GM19467 (cell line): ENCODE measurements around the gene ARRDC5.
"Not testable (repeated sequence)": the region's sequence is repeated elsewhere in the genome, so short reads cannot be mapped to it uniquely, and the experiment has no call there.

Experiments used
- ATAC-seq: cut with Tn5 transposase; IDR thresholded peaks from one replicate; pipeline ENCODE4 v1.9.1; 2021; ENCODE audit warnings: mild to moderate bottlenecking, moderate library complexity; ENCODE audit not compliant: unreplicated experiment

Gene ARRDC5

DNA sequence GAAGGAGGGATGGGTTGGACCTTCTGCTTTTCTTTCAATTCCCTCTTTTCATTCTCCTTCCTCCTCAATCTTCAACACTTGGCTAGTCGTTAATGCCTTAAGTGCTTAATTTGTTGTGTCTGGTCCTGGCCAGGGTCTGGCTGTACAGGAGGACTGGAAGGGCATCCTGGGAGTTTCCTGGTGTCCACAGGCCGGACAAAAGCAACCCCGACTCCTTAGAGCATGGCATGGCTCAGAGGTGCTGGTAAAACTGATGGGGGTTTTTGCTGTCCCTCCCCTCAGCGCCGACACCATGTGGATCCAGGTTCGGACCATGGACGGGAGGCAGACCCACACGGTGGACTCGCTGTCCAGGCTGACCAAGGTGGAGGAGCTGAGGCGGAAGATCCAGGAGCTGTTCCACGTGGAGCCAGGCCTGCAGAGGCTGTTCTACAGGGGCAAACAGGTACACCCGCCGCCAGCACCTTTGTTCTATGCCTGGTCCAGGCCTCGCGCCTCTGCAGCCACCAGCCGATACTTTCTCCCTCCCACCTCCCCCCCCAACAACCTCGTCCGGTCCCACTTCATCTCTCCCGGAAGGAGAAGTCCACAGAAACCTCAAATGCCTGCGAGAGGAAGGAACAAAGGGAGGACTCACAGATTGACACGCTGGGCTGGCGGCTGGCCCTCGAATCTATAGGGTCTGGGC is 8.0 kb upstream of the ARRDC5 start:
- ATAC-seq, result no peak

DNA sequence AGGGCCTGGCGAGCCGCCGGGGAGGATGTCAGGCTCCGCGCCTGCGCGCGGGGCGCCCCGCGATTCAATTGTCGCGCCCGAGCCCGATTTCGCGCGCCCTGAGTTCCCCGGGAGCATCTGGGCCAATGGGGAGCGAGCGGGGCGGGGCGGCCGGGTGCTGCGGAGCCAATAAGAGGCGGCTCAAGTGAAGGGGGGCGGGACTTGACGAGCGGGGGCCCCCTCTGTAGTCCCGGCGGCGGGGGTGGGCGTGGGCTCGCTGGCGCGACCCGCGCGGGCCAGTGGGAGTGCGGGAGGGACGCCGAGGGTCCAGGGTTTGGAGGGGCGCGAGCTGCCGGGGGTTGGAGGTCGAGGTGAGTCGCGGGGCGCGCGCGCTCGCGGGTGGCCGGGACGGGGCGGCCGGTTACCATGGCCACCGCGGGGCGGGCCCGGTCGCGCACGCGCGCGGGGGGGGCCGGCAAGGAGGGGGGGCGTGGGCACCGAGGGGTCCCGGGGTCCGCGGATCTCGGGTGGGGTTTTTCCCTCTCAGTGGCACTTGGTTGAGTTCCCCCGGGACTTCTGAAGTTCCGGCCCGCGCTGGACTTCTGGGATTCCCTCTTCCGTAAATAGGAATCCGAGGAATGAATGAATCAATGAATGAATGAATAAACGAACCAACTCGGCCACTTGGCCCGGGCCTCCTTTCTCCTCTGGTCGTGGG is 7.3 kb upstream of the ARRDC5 start:
- peak; percentile 65 for ATAC-seq

GRCh38 chr19:4909156-4909896 is 6.6 kb upstream of the ARRDC5 start, which contains the start of gene UHRF1:
Gene UHRF1 (plus strand): TSS chr19:4909501. CDS start chr19:4910886, 1,385 bp downstream.
- ATAC-seq, result no peak

GRCh38 chr19:4908781-4909155 is 6.1 kb upstream of the ARRDC5 start:
- ATAC-seq, result no peak

DNA sequence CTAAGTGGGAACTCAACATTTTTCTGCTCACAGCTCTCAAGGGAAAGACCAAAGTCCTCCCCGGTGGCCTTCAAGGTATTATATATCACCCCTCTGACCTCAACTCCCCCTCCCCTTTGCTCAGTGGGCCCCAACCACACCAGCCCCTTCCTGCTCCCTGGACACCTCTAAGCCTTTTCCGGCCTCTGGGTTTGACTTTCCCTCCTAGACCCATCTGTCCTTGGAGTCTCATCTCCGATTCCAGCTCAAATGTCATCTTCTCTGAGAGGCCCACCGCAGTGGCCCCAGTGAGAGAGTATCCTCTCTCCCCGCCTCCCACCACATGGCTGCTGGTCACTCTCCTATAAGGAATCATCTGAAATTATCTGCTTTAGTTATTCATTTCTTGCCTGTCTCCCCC is 5.7 kb upstream of the ARRDC5 start:
- no peak for ATAC-seq

DNA sequence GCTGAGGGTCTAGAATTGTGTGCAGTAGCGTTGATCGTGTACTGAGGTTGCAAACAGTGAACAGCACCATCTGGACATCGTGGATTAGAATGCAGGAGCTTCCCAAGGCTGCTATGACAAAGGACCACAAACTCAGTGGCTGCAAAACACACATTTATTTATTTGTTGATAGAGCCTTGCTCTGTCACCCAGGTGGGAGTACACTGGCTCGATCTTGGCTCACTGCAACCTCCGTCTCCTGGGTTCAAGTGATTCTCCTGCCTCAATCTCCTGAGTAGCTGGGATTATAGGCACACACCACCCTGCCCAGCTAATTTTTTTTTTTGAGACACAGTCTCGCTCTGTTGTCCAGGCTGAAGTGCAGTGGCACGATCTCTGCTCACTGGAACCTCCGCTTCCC is 4.3 kb upstream of the ARRDC5 start:
- ATAC-seq, result no peak

DNA sequence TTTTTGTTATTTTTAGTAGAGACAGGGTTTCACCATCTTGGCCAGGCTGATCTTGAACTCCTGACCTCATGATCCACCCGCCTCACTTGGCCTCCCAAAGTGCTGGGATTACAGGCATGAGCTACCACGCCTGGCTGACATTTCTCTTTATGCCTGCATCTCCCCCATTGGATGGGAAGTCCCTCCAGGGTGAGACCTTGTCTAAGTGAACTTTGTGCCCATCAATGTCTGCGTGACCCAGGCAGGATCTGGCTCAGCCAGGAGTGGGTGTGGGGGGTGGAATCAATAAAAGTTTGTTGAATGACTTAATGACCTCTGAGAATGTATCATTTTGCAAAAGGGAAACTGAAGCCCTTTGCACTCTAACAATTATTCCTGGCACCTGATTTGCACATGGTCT is 1.8 kb upstream of the ARRDC5 start:
- no peak for ATAC-seq

GRCh38 chr19:4900879-4901278 is 1.8 kb downstream of the ARRDC5 start:
- ATAC-seq, result not testable (repeated sequence)

DNA sequence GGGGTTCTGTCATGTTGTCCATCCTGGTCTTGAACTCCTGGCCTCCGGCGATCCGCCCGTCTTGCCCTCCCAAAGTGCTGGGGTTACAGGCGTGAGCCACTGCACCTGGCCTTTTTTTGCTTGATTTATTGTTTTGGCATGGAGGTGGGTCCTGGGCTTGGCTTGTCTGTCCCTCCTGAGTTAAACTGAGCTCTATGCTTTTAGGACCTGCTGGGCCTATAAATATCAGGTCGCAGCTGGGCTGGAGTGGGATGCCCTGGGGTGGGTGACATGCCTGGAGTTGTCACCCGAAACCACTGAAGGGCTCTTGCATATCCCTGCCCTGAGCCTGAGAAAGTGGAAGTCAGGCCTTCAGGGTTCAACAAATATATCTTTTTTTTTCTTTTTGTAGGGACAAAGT is 5.5 kb downstream of the ARRDC5 start:
- ATAC-seq, result no peak

DNA sequence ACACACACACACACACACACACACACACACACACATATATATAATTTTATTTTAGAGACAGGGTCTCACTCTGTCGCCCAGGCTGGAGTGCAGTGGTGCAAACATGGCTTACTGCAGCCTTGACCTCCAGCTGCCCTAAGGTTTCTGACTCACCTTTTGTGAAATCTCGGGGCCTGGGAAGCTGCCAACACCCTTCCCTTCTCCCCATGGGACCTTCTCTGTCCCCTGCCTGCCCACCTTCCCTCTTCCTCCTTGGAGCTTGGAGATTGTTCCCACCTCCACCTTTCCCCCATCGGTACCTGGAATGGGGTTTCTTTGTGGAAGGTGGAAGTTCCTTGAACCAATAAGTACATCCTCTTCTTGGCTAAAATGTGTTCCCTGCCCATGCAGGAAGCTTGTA is 6.3 kb downstream of the ARRDC5 start:
- no peak for ATAC-seq

GRCh38 chr19:4892962-4893361 is 9.7 kb downstream of the ARRDC5 start:
- ATAC-seq, result not testable (repeated sequence)

DNA sequence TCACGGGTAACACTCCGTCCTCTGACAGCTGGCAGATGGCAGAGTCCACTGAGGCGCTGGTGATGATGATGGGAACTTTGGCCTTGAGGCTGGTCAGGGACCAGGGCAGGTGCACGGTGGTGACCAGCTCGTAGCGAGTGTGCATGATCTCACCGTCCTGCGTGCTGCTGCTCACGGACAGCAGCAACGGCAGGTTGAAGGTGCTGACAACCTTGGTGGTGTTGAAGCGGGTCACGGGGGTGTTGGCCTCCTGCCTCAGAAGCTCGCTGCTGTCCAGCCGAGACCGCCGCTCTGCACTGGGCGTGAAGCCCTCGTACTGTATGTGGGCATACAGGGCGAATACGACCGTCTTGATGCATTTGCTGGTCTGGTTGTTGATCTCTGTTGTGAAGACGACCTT is 11.6 kb downstream of the ARRDC5 start:
- ATAC-seq, result no peak

GRCh38 chr19:4889034-4889815 is 13.5 kb downstream of the ARRDC5 start:
- ATAC-seq, result no peak

- ATAC-seq, result not testable (repeated sequence)
Measured at GRCh38 chr19:4887803-4888202, 14.9 kb downstream of the ARRDC5 start.

GRCh38 chr19:4884993-4885392 is 17.7 kb downstream of the ARRDC5 start:
- not testable (repeated sequence) for ATAC-seq

GRCh38 chr19:4882874-4883273 is 19.8 kb downstream of the ARRDC5 start:
- ATAC-seq, result not testable (repeated sequence)

DNA sequence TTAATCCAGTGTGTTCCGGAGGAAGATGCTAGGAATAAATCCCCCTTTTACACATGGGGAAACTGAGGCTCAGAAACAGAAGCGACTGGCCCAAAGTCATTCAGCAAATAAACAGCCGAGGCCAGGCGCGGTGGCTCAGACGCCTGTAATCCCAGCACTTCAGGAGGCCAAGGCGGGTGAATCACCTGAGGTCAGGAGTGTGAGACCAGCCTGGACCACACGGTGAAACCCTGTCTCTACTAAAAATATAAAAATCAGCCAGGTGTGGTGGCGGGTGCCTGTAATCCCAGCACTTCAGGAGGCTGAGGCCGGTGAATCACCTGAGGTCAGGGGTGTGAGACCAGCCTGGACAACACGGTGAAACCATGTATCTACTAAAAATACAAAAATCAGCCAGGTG is 23.7 kb downstream of the ARRDC5 start:
- ATAC-seq, result no peak

- ATAC-seq, result no peak
Measured at GRCh38 chr19:4878491-4878968, 24.2 kb downstream of the ARRDC5 start.

DNA sequence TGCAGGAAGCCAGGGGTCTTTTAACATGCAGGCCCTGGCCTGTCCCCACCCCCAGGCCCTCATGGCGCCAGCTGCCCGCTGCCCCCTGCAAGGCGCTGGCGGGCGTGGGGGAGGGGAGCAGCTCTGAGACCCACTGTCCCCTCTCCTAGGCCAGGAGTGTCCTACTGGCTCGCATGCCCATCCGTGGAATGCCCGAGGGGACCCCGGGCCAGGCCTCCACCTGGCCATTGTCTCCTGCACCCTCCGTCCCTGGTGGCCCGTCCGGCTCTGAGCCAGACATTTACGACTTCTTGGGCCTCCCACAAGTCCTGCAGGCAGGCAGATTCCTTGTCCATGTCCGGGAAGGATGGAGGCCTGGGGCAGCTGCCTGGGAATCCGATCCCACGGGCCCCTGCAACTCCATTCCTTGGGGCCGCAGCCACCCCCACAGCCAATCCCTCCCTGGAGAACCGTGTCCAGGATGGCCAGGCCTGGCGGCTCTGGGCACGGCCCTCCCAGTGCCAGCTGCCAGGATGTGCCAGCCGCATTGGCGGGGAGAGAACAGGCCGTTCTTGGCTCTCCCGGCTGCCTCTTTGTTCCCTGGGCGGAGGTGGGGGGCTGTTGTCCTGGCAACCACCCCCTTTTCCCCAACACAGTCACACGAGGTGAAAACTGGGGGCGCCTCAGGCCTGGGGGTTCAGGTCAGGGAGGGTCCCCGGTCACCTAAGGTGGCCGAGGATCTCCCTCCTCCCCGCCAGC is 24.8 kb downstream of the ARRDC5 start:
- ATAC-seq, result no peak

DNA sequence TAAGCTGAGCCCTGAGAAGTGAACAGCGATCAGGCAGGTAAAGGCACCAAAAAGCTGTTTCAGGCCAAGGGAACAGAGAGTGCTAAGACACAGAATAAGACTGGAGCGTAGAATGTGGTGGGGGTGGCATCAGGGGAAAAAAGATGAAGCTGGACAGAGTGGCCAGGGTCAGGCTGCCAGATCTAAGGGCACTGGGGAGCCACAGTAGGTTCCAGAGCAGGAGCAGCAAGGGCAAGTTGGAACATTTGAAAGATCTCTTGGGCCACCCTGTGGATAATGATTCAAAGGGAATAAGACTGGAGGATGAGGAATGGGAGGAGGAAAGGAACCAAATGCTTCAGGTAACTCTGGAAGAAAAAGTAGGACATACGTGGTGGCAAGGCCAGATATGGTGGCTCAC is 28.8 kb downstream of the ARRDC5 start:
- ATAC-seq, result no peak
